GM12865 (cell line): ENCODE data around the gene RASAL1.

Experiments used
- DNase-seq: peaks from one replicate; pipeline ENCODE4 v3.0.0; 2010; ENCODE audit warnings: low read depth
- H3K4me3 ChIP-seq: 2 replicates; pipeline ENCODE4 v1.5.1; 2011; ENCODE audit warnings: mild to moderate bottlenecking, low read depth, low read length, control low read depth
- CTCF ChIP-seq: IDR thresholded peaks from 2 replicates; pipeline ENCODE4 v1.5.1; 2011; ENCODE audit warnings: low read length, control low read depth, low read depth, inconsistent platforms; ENCODE audit not compliant: insufficient read depth; ENCODE audit errors: missing control alignments

Gene RASAL1

GRCh38 chr12:113082486-113083148 lies 52.9 kb downstream of the RASAL1 start:
- no peak overlapping the region for H3K4me3 ChIP-seq
- peak; percentile 73 for DNase-seq
- no peak for TF ChIP-seq CTCF

DNA sequence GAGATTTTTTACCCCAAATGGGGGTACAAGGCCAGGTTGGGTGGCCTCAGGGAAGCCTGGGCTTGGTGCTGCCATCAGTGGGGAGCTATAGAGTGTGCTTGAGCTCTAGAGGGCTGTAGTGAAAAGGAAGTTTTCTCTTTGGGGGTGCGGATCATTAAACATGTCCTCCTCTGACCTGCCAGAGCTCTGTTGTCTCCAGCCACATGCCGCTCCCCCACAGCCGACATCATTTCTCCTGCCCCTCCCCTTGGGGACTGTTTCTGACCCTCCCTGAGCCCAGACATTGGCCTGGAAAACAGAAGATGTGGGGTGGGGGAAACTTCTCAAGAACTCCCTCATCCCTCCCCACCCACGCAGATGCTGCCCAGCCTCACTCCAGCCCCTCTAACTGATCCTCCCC lies 53.7 kb downstream of the RASAL1 start:
- no peak for TF ChIP-seq CTCF
- H3K4me3 ChIP-seq, result no peak overlapping the region
- no peak for DNase-seq

- TF ChIP-seq CTCF, result no peak
- no peak overlapping the region for H3K4me3 ChIP-seq
- no peak for DNase-seq
Measured at GRCh38 chr12:113077859-113078255, 57.7 kb downstream of the RASAL1 start.

DNA sequence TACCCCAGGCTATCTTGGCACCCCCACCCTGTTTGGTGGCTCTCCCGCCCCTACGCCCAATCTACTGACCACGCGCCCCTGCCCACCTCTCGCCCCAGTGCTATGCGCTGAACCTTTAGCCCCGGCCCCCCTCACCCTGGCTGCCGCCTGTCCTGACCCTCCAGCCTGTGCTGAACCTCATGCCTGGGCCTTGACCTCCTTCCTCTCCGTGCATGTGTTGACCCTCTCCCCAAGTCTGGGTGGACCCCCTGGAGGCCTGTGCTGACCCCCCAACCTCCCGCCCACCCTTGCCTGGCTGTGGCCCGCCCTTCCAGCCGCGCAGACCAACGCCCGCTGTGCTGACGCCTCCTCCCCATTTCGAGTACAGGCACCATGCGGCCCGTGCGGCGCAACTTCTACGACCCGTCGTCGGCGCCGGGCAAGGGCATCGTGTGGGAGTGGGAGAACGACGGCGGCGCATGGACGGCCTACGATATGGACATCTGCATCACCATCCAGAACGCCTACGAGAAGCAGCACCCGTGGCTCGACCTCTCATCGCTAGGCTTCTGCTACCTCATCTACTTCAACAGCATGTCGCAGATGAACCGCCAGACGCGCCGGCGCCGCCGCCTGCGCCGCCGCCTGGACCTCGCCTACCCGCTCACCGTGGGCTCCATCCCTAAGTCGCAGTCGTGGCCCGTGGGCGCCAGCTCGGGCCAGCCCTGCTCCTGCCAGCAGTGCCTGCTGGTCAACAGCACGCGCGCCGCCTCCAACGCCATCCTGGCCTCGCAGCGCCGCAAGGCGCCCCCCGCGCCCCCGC lies 58.3 kb downstream of the RASAL1 start:
- H3K4me3 ChIP-seq, result no peak overlapping the region
- peak; percentile 43 for DNase-seq
- TF ChIP-seq CTCF, result no peak

- peak; percentile 93 for DNase-seq
- no peak overlapping the region for H3K4me3 ChIP-seq
- no peak for TF ChIP-seq CTCF
Measured at GRCh38 chr12:113075137-113075683, 60.4 kb downstream of the RASAL1 start.

- H3K4me3 ChIP-seq, result no peak overlapping the region
- no peak for DNase-seq
- TF ChIP-seq CTCF, result no peak
Measured at GRCh38 chr12:113073586-113073985, 62.0 kb downstream of the RASAL1 start.
